Measurements from ENCODE around the gene C3orf18. TPM values are rescaled to one million over a fixed set of nuclear protein-coding genes. Genes with fewer than 3 reads are reported as not detected.

The C3orf18 gene
- total RNA-seq, 1 donor from 2014 or later: 3.9 TPM

DNA sequence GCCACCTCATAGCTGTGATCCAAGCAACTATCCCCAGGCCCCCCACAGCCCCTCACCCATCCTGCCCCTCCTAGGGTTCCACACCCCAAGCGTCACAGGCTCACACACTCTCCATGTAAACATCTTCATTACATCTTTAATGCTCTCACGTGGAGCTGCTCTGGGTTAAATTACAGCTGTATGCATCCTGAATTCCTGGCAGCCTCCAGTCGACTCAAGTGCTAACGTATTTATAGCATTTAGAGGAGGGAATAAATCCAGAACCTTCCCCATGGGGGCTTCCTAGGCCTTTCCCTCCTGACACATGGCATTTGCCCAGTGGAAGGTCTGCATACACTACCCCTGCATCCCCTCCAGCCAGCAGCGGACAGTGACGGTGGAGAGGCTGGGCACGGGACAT lies 9.6 kb downstream of the C3orf18 start:
- Mint-ChIP-seq H3K27me3 (ENCODE audit: unreplicated experiment) (no peaks in the 10 kb centered on the region), H3K4me1 (ENCODE audit: unreplicated experiment) (no peaks in the 10 kb centered on the region), H3K27ac (ENCODE audit: unreplicated experiment) (no peak overlapping the region), H3K36me3 (ENCODE audit: unreplicated experiment) (no peaks in the 10 kb centered on the region), H3K9me3 (ENCODE audit: unreplicated experiment) (no peaks in the 10 kb centered on the region), H3K4me3 (ENCODE audit: unreplicated experiment) (no peak overlapping the region)
- DNase-seq (ENCODE audit: extremely low spot score, unreplicated experiment): no peak
- TF ChIP-seq, protein P1, sequence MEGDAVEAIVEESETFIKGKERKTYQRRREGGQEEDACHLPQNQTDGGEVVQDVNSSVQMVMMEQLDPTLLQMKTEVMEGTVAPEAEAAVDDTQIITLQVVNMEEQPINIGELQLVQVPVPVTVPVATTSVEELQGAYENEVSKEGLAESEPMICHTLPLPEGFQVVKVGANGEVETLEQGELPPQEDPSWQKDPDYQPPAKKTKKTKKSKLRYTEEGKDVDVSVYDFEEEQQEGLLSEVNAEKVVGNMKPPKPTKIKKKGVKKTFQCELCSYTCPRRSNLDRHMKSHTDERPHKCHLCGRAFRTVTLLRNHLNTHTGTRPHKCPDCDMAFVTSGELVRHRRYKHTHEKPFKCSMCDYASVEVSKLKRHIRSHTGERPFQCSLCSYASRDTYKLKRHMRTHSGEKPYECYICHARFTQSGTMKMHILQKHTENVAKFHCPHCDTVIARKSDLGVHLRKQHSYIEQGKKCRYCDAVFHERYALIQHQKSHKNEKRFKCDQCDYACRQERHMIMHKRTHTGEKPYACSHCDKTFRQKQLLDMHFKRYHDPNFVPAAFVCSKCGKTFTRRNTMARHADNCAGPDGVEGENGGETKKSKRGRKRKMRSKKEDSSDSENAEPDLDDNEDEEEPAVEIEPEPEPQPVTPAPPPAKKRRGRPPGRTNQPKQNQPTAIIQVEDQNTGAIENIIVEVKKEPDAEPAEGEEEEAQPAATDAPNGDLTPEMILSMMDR (IDR thresholded peaks at IDR 0.05): no peak

DNA sequence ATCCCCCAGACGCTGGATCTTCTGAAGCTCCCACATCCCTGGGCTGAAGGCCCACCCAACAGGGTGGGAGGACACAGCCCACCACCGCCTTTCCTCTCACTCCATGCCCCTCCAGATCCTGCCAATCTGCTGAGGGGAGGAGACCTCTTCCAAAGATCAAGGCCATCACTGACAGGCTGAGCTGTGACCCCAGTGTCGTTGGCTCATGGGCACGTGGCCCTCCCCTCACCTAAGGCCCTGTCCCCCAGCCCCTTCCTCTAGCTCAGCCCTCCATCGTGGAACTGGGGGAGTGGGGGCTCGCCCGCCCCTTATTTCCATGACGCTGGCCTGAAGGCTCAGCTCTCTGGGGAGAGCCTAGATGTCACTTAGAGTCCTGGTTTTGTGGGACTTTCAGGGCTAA lies 10.4 kb downstream of the C3orf18 start:
- Mint-ChIP-seq H3K9me3 (ENCODE audit: unreplicated experiment) (no peaks in the 10 kb centered on the region), H3K27ac (ENCODE audit: unreplicated experiment) (no peak overlapping the region), H3K4me3 (ENCODE audit: unreplicated experiment) (no peak overlapping the region), H3K27me3 (ENCODE audit: unreplicated experiment) (no peaks in the 10 kb centered on the region), H3K4me1 (ENCODE audit: unreplicated experiment) (no peaks in the 10 kb centered on the region), H3K36me3 (ENCODE audit: unreplicated experiment) (no peaks in the 10 kb centered on the region)
- TF ChIP-seq, protein P1 (IDR thresholded peaks at IDR 0.05): no peak
- DNase-seq (ENCODE audit: extremely low spot score, unreplicated experiment): no peak

DNA sequence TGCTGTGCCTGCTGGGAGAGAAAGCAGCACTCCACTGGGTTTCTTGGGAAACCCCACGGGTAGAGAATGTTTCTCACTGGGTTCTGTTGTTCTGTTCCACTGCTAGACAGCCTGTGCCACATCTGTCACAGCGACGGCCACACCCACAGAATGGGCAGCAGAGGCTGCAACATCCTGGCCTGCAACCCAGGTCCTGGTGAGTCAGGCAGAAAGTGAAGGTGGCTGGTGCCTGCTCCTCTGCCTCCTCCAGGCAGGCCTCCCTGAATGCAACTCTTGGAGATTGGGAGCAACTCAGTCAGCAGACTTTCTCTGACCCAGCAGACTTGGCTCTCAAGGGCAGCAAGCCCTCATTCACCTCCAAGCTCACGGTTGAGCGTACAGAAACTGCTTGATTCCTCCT lies 13.0 kb downstream of the C3orf18 start:
- no peaks in the 10 kb centered on the region for H3K36me3 Mint-ChIP-seq (ENCODE audit: unreplicated experiment)
- no peaks in the 10 kb centered on the region for H3K9me3 Mint-ChIP-seq (ENCODE audit: unreplicated experiment)

DNA sequence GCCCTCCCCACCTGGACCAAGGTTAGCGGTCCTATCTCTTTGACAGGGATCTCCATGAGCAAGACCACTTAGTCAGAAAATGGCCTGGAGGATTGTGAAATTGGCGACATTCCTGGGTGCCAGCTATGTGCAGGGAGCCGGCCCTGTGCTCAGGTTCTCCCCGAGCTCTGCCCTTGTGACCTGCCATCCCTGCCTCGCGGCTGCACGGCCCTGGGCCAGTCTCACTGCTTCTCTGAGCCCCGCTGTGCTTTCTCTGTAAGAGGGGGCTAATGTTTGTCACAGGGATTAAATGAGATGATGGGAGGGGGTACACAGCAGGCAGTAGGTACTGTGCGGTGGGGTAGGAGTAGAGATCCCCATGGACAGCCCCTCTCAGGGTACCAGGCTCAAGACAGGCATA lies 14.9 kb downstream of the C3orf18 start:
- Mint-ChIP-seq H3K4me3 (ENCODE audit: unreplicated experiment) (no peak overlapping the region), H3K27ac (ENCODE audit: unreplicated experiment) (no peak overlapping the region), H3K27me3 (ENCODE audit: unreplicated experiment) (no peaks in the 10 kb centered on the region), H3K36me3 (ENCODE audit: unreplicated experiment) (no peaks in the 10 kb centered on the region), H3K9me3 (ENCODE audit: unreplicated experiment) (no peaks in the 10 kb centered on the region), H3K4me1 (ENCODE audit: unreplicated experiment) (no peaks in the 10 kb centered on the region)
- TF ChIP-seq, protein P1 (IDR thresholded peaks at IDR 0.05): no peak
- no peak for DNase-seq (ENCODE audit: extremely low spot score, unreplicated experiment)

More for the DNA sequence above, 13.0 kb downstream of the C3orf18 start:
- TF ChIP-seq, protein P1 (IDR thresholded peaks at IDR 0.05): no peak
- H3K4me1 Mint-ChIP-seq (ENCODE audit: unreplicated experiment): no peaks in the 10 kb centered on the region
- no peak overlapping the region for H3K27ac Mint-ChIP-seq (ENCODE audit: unreplicated experiment)
- no peaks in the 10 kb centered on the region for H3K27me3 Mint-ChIP-seq (ENCODE audit: unreplicated experiment)
- DNase-seq (ENCODE audit: extremely low spot score, unreplicated experiment): no peak
- no peak overlapping the region for H3K4me3 Mint-ChIP-seq (ENCODE audit: unreplicated experiment)

DNA sequence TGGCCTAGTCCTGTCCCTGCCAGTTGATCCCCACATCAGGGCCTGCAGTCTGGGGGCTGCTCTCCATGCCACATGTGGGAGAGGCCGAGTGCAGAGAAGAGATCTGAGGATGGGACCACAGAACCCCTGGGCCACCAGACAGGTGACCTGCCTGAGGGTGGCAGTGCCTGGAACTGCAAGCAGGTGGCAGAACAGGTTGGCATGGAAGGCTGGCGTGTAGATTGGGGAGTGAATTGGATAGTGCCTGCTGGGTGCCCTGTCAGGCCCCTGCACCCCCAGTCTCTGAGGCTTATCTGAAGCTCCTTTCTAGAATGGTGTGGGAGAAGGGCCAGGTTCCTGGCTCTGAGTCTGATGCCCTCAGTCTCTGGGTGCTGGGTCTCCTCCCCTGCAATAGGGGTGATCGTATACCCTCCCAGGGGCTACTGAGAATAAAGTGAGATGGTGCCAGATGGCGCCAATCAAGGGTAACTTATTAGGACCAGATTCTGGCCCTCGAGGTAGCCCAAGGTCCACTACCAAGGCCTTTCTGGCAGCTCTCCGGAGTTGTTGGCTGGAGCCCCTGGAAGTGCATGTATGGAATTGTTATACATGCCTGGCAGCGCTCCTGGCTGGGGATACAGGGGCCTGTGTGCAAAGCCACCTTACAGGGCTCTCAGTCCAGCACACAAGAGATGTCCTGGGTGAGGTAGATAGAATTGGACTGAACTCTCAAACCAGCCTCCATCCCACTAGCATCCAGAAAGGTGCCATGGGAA lies 15.7 kb downstream of the C3orf18 start:
- H3K4me3 Mint-ChIP-seq (ENCODE audit: unreplicated experiment): no peak overlapping the region
- TF ChIP-seq, protein P1 (IDR thresholded peaks at IDR 0.05): no peak
- H3K27me3 Mint-ChIP-seq (ENCODE audit: unreplicated experiment): no peaks in the 10 kb centered on the region
- DNase-seq (ENCODE audit: extremely low spot score, unreplicated experiment): no peak
- H3K36me3 Mint-ChIP-seq (ENCODE audit: unreplicated experiment): no peaks in the 10 kb centered on the region
- H3K27ac Mint-ChIP-seq (ENCODE audit: unreplicated experiment): no peak overlapping the region
- H3K9me3 Mint-ChIP-seq (ENCODE audit: unreplicated experiment): no peaks in the 10 kb centered on the region
- H3K4me1 Mint-ChIP-seq (ENCODE audit: unreplicated experiment): no peaks in the 10 kb centered on the region

Measured in osteocyte (in vitro differentiated cells).